T47D (cell line): ENCODE measurements around the gene LTB.
A peak's percentile ranks its signal among the peaks of the same experiment; 100 is the strongest.

Source experiments
- DNase-seq, 2 experiments: peaks; one replicate each; pipeline versions ENCODE4 v3.0.0 to v3.0.0-alpha.2; 2011 to 2012; ENCODE audit warnings: low read depth in 1 of 2, low spot score in 1 of 2
- JUND ChIP-seq: IDR thresholded peaks from 2 replicates; pipeline ENCODE4 v1.6.1; 2012; ENCODE audit warnings: low read depth
- in situ Hi-C: cut with HindIII; loops from 2 replicates; pipeline ENCODE4 v1.10.0; 2016; ENCODE audit warnings: low sequenced_read_pairs, low pct_unique_long_range_greater_than_20kb

The LTB gene

DNA sequence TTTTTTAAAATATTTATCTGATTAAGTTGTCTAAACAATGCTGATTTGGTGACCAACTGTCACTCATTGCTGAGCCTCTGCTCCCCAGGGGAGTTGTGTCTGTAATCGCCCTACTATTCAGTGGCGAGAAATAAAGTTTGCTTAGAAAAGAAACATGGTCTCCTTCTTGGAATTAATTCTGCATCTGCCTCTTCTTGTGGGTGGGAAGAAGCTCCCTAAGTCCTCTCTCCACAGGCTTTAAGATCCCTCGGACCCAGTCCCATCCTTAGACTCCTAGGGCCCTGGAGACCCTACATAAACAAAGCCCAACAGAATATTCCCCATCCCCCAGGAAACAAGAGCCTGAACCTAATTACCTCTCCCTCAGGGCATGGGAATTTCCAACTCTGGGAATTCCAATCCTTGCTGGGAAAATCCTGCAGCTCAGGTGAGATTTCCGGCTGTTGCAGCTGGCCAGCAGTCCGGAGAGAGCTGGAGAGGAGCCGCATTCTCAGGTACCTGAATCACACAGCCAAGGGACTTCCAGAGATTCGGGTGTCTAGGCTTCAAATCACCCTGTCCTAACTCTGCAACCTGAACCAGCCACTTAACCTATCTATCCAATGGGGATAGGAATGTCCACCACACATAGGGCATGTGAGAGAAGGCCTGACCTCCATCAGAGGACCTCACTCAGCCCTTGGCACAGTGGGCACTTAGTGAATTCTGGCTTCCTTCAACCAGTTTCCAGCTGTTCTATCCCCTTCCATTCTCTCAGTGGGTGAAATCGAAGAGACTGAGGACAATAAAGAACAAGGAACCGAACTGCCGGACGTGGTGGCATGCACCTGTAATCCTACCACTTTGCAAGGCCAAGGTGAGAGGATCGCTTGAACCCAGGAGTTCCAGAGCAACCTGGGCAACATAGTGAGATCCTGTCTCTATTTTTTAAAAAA is 3.8 kb downstream of the LTB start:
- no peak for TF ChIP-seq JUND
- in situ Hi-C loops = no loop called here
- DNase-seq = peak in 1 of 2 experiments; percentile 45

DNA sequence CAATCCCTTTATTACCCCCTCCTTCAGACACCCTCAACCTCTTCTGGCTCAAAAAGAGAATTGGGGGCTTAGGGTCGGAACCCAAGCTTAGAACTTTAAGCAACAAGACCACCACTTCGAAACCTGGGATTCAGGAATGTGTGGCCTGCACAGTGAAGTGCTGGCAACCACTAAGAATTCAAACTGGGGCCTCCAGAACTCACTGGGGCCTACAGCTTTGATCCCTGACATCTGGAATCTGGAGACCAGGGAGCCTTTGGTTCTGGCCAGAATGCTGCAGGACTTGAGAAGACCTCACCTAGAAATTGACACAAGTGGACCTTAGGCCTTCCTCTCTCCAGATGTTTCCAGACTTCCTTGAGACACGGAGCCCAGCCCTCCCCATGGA is 4.7 kb downstream of the LTB start:
- in situ Hi-C loops = no loop called here
- TF ChIP-seq JUND = no peak
- DNase-seq = no peak

DNA sequence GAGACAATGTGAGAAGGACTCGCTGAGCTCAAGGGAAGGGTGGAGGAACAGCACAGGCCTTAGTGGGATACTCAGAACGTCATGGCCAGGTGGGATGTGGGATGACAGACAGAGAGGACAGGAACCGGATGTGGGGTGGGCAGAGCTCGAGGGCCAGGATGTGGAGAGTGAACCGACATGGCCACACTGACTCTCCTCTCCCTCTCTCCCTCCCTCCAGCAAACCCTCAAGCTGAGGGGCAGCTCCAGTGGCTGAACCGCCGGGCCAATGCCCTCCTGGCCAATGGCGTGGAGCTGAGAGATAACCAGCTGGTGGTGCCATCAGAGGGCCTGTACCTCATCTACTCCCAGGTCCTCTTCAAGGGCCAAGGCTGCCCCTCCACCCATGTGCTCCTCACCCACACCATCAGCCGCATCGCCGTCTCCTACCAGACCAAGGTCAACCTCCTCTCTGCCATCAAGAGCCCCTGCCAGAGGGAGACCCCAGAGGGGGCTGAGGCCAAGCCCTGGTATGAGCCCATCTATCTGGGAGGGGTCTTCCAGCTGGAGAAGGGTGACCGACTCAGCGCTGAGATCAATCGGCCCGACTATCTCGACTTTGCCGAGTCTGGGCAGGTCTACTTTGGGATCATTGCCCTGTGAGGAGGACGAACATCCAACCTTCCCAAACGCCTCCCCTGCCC is 5.2 kb downstream of the LTB start:
- DNase-seq = no peak
- in situ Hi-C loops = no loop called here
- TF ChIP-seq JUND = no peak

DNA sequence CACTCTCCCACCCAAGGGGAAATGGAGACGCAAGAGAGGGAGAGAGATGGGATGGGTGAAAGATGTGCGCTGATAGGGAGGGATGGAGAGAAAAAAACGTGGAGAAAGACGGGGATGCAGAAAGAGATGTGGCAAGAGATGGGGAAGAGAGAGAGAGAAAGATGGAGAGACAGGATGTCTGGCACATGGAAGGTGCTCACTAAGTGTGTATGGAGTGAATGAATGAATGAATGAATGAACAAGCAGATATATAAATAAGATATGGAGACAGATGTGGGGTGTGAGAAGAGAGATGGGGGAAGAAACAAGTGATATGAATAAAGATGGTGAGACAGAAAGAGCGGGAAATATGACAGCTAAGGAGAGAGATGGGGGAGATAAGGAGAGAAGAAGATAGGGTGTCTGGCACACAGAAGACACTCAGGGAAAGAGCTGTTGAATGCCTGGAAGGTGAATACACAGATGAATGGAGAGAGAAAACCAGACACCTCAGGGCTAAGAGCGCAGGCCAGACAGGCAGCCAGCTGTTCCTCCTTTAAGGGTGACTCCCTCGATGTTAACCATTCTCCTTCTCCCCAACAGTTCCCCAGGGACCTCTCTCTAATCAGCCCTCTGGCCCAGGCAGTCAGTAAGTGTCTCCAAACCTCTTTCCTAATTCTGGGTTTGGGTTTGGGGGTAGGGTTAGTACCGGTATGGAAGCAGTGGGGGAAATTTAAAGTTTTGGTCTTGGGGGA is 6.1 kb downstream of the LTB start:
- in situ Hi-C loops = no loop called here
- TF ChIP-seq JUND = no peak

DNA sequence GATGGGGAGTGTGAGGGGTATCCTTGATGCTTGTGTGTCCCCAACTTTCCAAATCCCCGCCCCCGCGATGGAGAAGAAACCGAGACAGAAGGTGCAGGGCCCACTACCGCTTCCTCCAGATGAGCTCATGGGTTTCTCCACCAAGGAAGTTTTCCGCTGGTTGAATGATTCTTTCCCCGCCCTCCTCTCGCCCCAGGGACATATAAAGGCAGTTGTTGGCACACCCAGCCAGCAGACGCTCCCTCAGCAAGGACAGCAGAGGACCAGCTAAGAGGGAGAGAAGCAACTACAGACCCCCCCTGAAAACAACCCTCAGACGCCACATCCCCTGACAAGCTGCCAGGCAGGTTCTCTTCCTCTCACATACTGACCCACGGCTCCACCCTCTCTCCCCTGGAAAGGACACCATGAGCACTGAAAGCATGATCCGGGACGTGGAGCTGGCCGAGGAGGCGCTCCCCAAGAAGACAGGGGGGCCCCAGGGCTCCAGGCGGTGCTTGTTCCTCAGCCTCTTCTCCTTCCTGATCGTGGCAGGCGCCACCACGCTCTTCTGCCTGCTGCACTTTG is 6.8 kb downstream of the LTB start, which contains the start of gene TNF:
TNF (plus strand) TSS at position 231 of the 567 bp plus-strand sequence; CDS start at position 408, 177 bp downstream.
- TF ChIP-seq JUND = no peak
- in situ Hi-C loops = no loop called here
- DNase-seq = peak; percentile 68

More for the DNA sequence above, 6.1 kb downstream of the LTB start:
- DNase-seq = no peak

DNA sequence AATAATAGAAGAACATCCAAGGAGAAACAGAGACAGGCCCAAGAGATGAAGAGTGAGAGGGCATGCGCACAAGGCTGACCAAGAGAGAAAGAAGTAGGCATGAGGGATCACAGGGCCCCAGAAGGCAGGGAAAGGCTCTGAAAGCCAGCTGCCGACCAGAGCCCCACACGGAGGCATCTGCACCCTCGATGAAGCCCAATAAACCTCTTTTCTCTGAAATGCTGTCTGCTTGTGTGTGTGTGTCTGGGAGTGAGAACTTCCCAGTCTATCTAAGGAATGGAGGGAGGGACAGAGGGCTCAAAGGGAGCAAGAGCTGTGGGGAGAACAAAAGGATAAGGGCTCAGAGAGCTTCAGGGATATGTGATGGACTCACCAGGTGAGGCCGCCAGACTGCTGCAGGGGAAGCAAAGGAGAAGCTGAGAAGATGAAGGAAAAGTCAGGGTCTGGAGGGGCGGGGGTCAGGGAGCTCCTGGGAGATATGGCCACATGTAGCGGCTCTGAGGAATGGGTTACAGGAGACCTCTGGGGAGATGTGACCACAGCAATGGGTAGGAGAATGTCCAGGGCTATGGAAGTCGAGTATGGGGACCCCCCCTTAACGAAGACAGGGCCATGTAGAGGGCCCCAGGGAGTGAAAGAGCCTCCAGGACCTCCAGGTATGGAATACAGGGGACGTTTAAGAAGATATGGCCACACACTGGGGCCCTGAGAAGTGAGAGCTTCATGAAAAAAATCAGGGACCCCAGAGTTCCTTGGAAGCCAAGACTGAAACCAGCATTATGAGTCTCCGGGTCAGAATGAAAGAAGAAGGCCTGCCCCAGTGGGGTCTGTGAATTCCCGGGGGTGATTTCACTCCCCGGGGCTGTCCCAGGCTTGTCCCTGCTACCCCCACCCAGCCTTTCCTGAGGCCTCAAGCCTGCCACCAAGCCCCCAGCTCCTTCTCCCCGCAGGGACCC is 7.8 kb downstream of the LTB start:
- no peak for TF ChIP-seq JUND
- DNase-seq = no peak
- in situ Hi-C loops = no loop called here

DNA sequence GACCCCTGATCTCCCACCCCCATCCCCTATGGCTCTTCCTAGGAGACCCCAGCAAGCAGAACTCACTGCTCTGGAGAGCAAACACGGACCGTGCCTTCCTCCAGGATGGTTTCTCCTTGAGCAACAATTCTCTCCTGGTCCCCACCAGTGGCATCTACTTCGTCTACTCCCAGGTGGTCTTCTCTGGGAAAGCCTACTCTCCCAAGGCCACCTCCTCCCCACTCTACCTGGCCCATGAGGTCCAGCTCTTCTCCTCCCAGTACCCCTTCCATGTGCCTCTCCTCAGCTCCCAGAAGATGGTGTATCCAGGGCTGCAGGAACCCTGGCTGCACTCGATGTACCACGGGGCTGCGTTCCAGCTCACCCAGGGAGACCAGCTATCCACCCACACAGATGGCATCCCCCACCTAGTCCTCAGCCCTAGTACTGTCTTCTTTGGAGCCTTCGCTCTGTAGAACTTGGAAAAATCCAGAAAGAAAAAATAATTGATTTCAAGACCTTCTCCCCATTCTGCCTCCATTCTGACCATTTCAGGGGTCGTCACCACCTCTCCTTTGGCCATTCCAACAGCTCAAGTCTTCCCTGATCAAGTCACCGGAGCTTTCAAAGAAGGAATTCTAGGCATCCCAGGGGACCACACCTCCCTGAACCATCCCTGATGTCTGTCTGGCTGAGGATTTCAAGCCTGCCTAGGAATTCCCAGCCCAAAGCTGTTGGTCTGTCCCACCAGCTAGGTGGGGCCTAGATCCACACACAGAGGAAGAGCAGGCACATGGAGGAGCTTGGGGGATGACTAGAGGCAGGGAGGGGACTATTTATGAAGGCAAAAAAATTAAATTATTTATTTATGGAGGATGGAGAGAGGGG is 8.8 kb downstream of the LTB start:
- in situ Hi-C loops = no loop called here
- DNase-seq = no peak
- TF ChIP-seq JUND = no peak

DNA sequence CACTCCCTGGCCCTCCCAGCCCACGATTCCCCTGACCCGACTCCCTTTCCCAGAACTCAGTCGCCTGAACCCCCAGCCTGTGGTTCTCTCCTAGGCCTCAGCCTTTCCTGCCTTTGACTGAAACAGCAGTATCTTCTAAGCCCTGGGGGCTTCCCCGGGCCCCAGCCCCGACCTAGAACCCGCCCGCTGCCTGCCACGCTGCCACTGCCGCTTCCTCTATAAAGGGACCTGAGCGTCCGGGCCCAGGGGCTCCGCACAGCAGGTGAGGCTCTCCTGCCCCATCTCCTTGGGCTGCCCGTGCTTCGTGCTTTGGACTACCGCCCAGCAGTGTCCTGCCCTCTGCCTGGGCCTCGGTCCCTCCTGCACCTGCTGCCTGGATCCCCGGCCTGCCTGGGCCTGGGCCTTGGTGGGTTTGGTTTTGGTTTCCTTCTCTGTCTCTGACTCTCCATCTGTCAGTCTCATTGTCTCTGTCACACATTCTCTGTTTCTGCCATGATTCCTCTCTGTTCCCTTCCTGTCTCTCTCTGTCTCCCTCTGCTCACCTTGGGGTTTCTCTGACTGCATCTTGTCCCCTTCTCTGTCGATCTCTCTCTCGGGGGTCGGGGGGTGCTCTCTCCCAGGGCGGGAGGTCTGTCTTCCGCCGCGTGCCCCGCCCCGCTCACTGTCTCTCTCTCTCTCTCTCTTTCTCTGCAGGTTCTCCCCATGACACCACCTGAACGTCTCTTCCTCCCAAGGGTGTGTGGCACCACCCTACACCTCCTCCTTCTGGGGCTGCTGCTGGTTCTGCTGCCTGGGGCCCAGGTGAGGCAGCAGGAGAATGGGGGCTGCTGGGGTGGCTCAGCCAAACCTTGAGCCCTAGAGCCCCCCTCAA is 9.9 kb downstream of the LTB start, which contains the start of gene LTA:
LTA (plus strand) TSS at position 249 of the 871 bp plus-strand sequence; CDS start at position 703, 454 bp downstream.
- DNase-seq = no peak
- TF ChIP-seq JUND = no peak
- in situ Hi-C loops = no loop called here

DNA sequence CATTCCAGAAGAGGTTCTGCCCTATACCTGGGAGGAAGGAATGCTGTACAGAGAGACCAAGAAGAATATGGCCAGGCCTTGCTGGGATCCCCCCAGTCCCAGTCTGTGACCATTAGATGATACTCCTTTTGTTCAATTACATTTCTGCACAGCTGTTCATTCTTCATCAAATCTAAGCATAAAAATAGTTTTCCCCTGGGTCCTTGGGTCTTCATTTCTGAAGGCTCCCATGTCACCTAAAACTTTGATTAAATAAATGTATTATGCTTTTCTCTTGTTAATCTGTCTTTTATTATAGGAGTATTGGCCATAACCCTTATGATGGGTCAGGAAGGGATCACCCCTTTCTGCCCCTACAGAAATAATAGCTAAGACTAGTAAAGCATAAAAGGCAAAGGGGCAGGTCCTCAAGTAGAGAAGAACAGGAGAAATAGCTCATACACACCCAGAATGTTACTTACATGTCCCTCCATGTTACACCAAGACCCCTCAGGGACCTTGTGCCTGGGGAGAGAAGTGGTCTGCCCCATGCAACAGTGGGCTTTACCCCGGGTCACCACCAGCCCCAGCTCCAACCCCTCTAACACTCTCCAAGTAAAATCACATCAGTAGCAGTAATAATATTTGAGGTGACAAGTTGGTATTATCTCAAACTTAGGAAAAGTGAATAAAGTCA is 12.2 kb downstream of the LTB start:
- no peak for DNase-seq
- in situ Hi-C loops = no loop called here
- TF ChIP-seq JUND = no peak
